GM11168 (cell line): ENCODE measurements around the gene SEC16A.
"Not testable (repeated sequence)": the region's sequence is repeated elsewhere in the genome, so short reads cannot be mapped to it uniquely, and the experiment has no call there.

Source experiments
- in situ Hi-C: fragments of 300-500 bp; cut with MboI; formaldehyde crosslinking; loops from one replicate; pipeline ENCODE4 v1.12.0; 2022; ENCODE audit warnings: low sequenced_read_pairs; ENCODE audit not compliant: unreplicated experiment

The SEC16A gene

GRCh38 chr9:136429683-136430491 is 53.0 kb downstream of the SEC16A start:
- in situ Hi-C loops, result no loop called here

- in situ Hi-C loops, result no loop called here
Measured at GRCh38 chr9:136429075-136429628, 53.7 kb downstream of the SEC16A start.

- in situ Hi-C loops, result no loop called here
Measured at GRCh38 chr9:136426787-136427186, 56.1 kb downstream of the SEC16A start.

- in situ Hi-C loops, result not testable (repeated sequence)
Measured at GRCh38 chr9:136425367-136425766, 57.5 kb downstream of the SEC16A start.

GRCh38 chr9:136424750-136425362 is 58.0 kb downstream of the SEC16A start:
- in situ Hi-C loops, result no loop called here

- in situ Hi-C loops, result no loop called here
Measured at GRCh38 chr9:136423432-136424146, 59.3 kb downstream of the SEC16A start.

- in situ Hi-C loops, result no loop called here
Measured at GRCh38 chr9:136422876-136423275, 60.0 kb downstream of the SEC16A start.

GRCh38 chr9:136421791-136422190 is 61.0 kb downstream of the SEC16A start:
- in situ Hi-C loops, result no loop called here

GRCh38 chr9:136419092-136419420 is 63.8 kb downstream of the SEC16A start:
- in situ Hi-C loops, result no loop called here

GRCh38 chr9:136418182-136419091 is 64.4 kb downstream of the SEC16A start:
- in situ Hi-C loops, result no loop called here

- in situ Hi-C loops, result no loop called here
Measured at GRCh38 chr9:136416914-136417313, 65.9 kb downstream of the SEC16A start.

GRCh38 chr9:136416427-136416826 is 66.4 kb downstream of the SEC16A start:
- in situ Hi-C loops, result no loop called here

GRCh38 chr9:136412962-136413361 is 69.9 kb downstream of the SEC16A start:
- in situ Hi-C loops, result no loop called here

- in situ Hi-C loops, result no loop called here
Measured at GRCh38 chr9:136411378-136411777, 71.5 kb downstream of the SEC16A start.

- in situ Hi-C loops, result no loop called here
Measured at GRCh38 chr9:136410500-136411287, 72.1 kb downstream of the SEC16A start, which contains the start of the genes ENTR1 and PMPCA. ENTR1 (minus strand) TSS chr9:136410614; CDS start chr9:136410397, 217 bp downstream. PMPCA (plus strand) TSS chr9:136410658; CDS start chr9:136410669, 11 bp downstream.

GRCh38 chr9:136409557-136410455 is 73.0 kb downstream of the SEC16A start:
- in situ Hi-C loops, result no loop called here

- in situ Hi-C loops, result no loop called here
Measured at GRCh38 chr9:136407911-136408310, 74.9 kb downstream of the SEC16A start.

GRCh38 chr9:136407061-136407460 is 75.8 kb downstream of the SEC16A start:
- in situ Hi-C loops, result not testable (repeated sequence)
